ENCODE data around the gene MTFMT.

Gene MTFMT

DNA sequence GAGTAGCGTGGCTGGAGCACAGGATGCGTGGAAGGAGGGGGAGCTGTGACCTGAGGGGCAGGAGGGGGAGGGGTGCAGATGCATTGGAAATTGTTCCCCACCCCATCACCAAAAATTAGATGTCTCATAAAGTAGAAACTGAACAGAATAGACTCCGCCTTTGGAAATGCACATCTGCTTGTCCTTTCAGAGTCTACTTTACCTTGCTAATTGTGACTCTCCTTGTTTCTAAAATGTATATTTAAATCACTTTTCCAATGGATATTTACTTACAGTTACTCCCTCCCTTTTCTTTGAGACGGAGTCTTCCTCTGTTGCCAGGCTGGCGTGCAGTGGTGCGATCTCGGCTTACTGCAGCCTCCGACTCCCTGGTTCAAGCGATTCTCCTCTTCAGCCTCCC, 70.3 kb downstream of the MTFMT start:
- H3K4me3 ChIP-seq (ENCODE audit: low read depth, low read length) = no peak overlapping the region
- in situ Hi-C loops (cut with HindIII; ENCODE audit: low sequenced_read_pairs) = no loop called here
- TF ChIP-seq, protein P1, sequence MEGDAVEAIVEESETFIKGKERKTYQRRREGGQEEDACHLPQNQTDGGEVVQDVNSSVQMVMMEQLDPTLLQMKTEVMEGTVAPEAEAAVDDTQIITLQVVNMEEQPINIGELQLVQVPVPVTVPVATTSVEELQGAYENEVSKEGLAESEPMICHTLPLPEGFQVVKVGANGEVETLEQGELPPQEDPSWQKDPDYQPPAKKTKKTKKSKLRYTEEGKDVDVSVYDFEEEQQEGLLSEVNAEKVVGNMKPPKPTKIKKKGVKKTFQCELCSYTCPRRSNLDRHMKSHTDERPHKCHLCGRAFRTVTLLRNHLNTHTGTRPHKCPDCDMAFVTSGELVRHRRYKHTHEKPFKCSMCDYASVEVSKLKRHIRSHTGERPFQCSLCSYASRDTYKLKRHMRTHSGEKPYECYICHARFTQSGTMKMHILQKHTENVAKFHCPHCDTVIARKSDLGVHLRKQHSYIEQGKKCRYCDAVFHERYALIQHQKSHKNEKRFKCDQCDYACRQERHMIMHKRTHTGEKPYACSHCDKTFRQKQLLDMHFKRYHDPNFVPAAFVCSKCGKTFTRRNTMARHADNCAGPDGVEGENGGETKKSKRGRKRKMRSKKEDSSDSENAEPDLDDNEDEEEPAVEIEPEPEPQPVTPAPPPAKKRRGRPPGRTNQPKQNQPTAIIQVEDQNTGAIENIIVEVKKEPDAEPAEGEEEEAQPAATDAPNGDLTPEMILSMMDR (IDR thresholded peaks at IDR 0.05; ENCODE audit: low read depth, low read length, missing control alignments) = no peak
- no peak for DNase-seq (ENCODE audit: low read depth)

DNA sequence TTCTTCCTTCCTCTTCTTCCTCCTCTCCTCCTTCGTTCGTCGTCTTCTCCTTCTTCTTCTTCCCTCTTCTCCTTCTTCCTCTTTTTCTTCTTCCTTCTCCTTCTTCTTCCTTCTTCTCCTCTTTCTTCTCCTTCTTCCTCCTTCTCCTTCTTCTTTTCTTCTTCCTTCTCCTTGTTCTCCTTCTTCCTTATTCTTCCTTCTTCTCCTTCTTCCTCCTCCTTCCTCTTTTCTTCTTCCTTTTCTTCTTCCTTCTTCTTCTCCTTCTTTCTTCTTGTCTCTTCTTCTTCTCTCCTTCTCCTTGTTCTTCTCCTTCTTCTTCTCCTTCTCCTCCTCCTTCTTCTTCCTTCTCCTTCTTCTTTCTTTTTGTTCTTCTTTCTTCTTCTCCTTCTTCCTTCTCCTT, 75.0 kb downstream of the MTFMT start:
- no peak overlapping the region for H3K4me3 ChIP-seq (ENCODE audit: low read depth, low read length)
- no peak for DNase-seq (ENCODE audit: low read depth)
- TF ChIP-seq, protein P1 (IDR thresholded peaks at IDR 0.05; ENCODE audit: low read depth, low read length, missing control alignments) = no peak
- in situ Hi-C loops (cut with HindIII; ENCODE audit: low sequenced_read_pairs) = no loop called here

DNA sequence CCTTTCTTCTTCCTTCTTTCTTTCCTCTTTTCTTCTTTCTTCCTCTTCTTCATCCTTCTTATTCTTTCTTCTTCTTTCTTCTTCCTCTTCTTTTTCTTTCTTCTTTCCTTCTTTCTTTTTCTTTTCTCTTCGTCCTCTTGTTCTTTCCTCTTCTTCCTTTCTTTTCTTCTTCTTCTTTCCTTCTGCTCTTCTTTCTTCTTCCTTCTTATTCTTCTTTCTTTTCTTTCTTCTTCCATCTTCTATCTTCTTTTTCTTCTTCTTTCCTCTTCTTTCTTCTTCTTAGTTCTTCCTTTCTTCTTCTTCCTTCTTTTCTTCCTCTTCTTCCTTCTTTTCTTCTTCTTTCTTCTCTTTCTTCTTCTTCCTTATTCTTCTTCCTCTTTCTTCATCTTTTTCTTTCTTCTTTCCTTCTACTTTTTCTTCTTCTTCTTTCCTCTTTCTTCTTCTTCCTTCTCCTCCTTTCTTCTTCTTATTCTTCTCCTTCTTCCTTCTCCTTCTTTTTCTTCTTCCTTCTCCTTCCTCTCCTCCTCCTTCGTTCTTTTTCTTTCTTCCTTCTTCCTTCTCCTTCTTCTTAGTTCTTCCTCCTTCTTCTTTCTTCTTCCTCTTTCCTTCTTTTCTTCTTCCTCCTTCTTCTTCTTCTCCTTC, 77.5 kb downstream of the MTFMT start:
- in situ Hi-C loops (cut with HindIII; ENCODE audit: low sequenced_read_pairs) = no loop called here
- H3K4me3 ChIP-seq (ENCODE audit: low read depth, low read length) = no peak overlapping the region
- TF ChIP-seq, protein P1 (IDR thresholded peaks at IDR 0.05; ENCODE audit: low read depth, low read length, missing control alignments) = no peak
- DNase-seq (ENCODE audit: low read depth) = no peak

Measured in astrocyte of the cerebellum (primary cell).